GM12801 (cell line): ENCODE data around the gene FOXJ1.

ENCODE experiments used
- TF ChIP-seq, protein P1 (sequence below): IDR thresholded peaks from one replicate; pipeline ENCODE4 v1.5.1; 2011; ENCODE audit warnings: control low read depth; ENCODE audit not compliant: insufficient read length; ENCODE audit errors: extremely low read depth

The FOXJ1 gene

DNA sequence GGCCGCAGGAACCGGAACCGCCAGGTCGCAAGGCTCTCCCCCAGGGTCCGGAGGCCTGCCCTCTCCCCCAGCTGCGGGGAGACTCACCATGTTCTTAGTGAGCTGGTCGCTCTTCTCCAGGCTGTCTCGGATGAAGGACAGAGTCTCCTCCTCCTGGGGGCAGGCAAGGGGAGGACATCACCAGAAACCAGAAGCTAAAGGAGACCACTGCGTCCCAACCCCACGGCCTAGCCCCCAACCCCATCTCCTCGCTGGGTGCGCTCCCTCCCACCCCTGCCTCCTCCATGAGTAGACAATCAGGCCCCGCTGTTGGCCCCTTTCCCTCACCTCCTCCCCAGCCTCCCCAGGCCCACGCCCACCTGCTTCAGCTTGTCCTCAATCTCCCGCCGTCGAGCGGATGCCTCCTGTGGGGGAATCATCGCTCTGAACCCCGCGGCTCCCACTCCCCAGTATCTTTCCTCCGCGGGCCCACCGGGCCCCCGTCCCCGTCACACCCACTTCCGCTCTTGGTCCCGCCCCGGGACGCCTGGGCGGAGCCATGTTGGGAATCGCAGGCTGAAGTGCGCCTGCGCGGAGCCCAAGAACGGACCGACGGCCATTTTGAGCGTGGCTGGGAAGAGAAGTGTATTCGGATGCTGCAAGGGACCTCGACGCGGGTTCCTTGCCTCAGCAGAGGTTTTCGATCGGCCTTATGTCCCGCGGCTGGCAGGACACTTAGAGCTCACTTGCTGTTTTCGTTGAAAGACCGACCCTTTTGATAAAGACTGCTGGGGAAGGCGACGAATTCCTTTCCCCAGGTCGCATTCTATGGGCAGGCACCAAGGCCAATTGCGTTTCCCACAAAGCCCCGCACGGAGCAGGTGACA is 37.5 kb downstream of the FOXJ1 start, which contains the start of gene EXOC7:
Gene EXOC7, minus strand, starts transcription at position 514 of the 866 bp plus-strand sequence. Its CDS starts 95 bp downstream, at position 419.
- TF ChIP-seq, protein P1, sequence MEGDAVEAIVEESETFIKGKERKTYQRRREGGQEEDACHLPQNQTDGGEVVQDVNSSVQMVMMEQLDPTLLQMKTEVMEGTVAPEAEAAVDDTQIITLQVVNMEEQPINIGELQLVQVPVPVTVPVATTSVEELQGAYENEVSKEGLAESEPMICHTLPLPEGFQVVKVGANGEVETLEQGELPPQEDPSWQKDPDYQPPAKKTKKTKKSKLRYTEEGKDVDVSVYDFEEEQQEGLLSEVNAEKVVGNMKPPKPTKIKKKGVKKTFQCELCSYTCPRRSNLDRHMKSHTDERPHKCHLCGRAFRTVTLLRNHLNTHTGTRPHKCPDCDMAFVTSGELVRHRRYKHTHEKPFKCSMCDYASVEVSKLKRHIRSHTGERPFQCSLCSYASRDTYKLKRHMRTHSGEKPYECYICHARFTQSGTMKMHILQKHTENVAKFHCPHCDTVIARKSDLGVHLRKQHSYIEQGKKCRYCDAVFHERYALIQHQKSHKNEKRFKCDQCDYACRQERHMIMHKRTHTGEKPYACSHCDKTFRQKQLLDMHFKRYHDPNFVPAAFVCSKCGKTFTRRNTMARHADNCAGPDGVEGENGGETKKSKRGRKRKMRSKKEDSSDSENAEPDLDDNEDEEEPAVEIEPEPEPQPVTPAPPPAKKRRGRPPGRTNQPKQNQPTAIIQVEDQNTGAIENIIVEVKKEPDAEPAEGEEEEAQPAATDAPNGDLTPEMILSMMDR = no peak

GRCh38 chr17:76102944-76103273 is 38.1 kb downstream of the FOXJ1 start:
- TF ChIP-seq, protein P1 = no peak

- TF ChIP-seq, protein P1 = no peak
These were observed 43.2 kb downstream of the FOXJ1 start for GRCh38 chr17:76097716-76098295.

DNA sequence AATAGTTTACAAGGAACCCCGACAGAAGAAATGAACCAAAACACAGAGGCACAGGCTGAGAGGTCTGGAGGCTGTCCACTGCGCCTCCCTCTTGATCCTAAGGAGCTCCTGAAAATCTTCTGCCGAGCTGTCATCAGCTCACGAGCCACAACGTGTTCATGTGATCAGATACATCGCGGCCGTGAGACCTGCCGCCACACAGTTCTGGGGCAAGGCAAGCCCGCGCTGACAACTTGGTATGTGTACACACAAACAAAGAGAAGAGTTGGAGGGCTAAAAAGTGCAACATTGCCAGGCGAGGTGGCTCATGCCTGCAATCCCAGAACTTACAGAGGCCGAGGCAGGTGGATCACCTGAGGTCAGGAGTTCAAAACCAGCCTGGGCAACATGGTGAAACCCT is 45.1 kb downstream of the FOXJ1 start:
- TF ChIP-seq, protein P1 = no peak

DNA sequence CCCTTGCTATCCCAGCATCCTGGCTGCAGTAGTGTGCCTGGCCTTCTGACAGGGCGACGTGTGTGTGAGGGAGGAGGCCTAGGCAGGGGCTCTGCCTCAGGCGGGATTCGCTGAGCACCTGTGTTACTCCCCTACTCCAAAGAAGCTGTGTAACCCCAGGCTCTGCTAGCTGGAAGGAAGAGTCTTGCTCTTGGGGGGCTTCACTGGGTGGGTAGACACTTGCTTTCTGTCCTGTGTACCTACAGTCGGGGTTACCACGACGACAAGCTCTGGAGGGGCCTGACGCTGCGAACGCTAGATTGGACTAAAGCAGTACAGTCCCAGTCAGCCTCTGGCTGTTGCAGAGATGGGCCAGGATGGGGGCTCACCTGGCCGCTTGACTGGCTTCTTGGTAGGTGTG is 47.0 kb downstream of the FOXJ1 start:
- TF ChIP-seq, protein P1 = no peak

- TF ChIP-seq, protein P1 = no peak
These were observed 48.3 kb downstream of the FOXJ1 start for GRCh38 chr17:76092526-76093413.
